Non-pigmented ciliary epithelial cell (primary cell): ENCODE results near the gene SLC35D1.
"Not testable (repeated sequence)": the region's sequence is repeated elsewhere in the genome, so short reads cannot be mapped to it uniquely, and the experiment has no call there.

Source experiments
- DNase-seq: peaks from one replicate; pipeline ENCODE4 v3.0.0-alpha.2; 2010; ENCODE audit warnings: low read depth

SLC35D1 gene

DNA sequence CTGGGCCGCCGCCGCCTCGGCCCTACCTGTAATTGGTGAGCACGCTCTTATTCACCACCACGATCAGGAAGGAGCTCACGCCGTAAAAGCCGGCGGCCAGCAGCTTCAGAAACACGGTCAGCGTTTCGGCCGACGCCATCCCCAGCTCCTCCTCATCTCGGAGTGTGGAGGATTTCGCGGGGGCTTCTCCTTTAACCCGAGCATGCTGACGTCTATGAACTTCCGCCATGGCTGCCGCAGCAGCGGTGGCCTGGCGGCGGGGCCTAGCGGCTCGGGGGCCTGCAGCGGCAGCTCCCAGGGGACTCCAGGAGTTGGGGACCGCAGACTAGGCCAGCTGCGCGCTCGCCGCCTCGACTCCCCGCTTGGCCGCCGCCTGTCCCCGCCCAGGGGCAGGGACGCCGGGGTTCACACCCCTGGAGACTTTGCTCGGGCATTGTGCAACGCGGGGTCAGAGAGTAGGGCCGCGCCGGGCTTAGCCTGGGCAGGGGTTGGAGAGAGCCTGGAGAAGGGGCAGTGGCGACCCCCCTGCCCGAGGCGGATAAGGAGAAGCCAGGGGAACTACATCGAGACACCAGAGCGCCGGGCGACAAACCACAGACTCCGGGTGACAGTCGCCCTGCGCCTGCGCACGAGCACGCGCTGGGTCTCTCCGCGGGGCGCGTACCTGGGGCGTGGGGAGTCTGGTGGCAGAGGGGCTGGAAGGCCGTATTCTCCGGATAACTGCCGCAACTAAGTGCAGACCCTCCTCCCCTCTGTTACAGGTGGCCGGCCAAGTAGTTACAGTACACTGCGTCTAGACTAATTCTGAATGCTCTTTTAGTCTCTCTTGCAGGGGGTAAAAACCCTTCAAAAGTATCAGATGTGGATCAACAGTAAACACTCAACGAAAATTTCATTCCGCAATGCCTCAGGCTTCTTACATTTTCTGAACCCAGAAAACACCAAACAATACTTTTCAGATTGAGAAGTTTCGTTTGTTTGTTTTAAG is at the start of gene SLC35D1:
TSS of gene SLC35D1 (minus strand) at position 364 of the 988 bp plus-strand sequence. CDS start at position 229, 135 bp downstream.
- DNase-seq = no peak

DNA sequence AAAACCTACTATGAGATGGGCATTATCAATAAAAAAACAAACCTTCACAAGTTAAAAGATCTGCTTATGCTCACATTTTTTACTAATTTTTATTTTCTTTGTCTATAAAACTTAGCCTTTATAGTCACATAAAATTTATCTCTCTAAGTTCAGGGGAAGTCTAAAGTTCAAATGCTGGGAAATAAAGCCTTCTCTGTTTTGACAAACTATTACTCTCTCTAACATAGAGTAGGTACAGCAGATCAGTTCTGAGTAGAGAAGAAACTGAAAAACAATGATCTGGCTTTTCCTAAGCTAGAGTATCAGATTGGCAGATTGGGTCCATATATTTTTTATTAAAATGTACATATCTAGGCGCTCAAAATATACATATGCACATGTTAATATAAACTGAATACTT is 49.6 kb upstream of the SLC35D1 start:
- DNase-seq = no peak

DNA sequence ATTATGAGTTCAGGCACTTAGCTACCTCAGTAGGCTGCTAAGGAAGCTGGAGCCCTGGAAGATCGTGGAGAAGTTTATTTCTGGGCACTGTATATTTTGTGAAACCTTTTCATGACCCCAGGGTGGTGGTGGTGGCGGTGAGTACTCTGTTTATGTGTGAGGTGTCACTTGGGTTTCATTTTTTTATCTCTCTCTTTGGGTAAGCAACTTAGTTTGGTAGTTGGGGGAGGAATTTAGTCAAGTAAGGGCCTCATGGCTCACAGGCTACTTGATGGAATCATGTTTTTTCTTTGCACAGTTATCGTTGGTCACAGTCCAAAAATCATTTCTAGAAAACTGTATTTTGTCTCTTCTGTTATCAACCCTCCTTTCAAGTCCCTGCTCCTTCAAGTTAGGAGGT is 46.9 kb upstream of the SLC35D1 start:
- no peak for DNase-seq

DNA sequence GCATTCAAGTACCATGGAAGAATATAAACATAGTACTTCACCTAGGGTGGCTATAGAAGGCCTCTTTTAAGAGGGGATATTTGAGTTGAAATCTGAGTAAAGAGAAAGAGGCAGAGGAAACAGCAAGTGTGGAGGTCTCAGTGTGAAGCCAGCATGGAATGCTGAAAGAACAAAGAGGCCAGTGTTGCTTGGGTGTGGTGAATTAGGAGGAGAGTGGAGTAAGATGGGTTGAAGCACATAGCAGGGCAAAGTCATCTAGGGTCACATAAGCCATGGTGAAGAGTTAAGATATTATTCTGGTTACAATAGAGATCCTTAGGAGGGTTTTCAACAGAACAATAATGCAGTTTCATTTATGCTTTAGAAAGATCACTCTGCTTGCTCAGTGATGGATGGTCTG is 43.4 kb upstream of the SLC35D1 start:
- no peak for DNase-seq

DNA sequence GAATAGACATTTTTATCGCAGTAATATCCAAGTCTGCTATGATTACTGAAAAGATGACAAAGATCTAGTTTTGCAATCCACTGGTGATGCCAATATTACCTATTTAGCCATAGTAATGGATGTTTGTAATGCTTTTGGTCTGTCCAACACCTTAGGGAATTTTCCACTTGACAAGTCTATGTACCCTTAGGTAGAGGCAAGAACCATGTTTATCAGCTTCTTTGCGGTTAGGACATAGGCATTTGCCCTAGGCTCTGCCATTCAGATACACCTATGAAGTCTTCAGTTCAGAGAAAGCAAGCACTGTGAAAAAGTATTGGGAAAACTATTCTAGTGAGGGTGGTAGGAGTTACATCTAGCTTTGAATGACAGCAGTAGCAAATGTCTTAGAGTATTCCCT is 40.2 kb upstream of the SLC35D1 start:
- no peak for DNase-seq

DNA sequence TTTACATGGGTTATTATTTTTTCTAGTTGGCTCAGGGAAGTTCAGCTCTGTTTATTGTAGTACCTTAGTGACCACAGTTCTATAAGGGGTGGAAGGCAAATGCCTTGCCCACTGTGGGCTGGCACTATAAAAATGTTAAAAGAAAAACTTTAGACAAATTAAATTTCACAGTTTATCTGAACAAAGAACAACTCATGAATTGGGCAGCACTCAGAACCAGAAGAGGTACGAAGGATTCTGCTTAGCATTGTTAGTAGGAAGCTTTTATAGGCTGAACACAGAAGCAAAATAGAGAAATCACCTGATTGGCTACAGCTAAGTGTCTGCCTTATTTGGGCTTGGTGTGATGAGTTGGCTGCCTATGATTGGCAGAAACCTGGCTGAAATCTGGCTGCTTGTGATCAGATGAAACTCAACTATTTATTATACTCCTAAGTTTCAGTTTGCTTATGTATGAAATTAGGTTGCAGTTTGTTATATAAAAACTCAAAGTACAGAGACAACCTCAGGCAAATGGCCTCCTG is 35.8 kb upstream of the SLC35D1 start:
- no peak for DNase-seq

DNA sequence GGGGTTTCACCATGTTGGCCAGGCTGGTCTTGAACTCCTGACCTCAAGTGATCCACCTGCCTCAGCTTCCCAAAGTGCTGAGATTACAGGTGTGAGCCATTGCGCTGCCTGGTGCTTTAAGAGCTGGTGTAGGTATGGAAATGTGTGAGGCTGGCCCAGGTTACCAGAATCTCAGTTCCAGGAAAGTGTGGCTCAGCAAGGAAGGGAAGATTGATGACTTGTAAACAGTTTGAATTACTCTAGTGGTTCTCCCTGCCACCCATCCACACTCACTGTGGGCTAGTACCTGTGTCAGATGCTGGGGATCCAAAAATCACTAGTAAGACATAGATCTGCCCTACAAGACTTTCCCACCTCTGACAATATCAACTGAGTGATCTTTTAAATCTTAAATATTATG is 34.5 kb upstream of the SLC35D1 start:
- no peak for DNase-seq

DNA sequence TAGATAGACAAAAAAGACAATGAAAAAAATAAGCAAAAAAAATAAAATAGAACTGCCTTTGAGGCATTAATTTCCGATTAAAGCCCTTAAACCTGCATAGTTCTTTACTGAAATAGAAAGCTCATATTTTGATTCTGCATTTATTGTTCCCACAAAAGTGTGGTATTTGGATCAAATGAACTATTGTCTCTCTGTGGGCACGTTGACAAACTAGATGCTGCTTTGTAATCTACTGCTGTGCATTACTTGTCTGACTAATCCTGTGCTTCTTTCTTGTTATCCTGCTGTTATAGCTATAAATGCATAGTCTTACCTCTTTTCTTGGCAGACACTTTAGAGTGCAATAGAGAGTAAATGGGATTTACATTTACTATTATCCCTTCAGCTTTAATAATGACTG is 31.4 kb upstream of the SLC35D1 start:
- no peak for DNase-seq

DNA sequence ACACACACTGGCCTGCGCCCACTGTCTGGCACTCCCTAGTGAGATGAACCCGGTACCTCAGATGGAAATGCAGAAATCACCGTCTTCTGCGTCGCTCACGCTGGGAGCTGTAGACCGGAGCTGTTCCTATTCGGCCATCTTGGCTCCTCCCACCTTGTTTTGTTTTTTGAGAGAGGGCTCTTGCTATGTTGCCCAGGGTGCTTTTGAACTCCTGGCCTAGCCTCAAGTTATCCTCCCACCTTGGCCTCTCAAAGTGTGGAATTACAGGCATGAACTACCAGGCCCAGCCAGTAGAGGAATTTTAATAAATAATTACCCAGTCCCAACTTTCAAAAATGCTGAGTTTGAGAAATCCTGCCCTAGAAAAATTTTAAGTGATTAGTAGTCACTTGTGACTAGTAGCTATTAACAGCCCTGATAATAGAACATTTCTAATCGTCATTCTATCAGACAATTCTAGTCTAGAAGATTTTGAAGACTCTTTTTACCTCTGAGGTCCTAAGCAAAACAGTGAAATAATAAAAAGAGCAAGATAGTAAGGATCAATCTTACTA is 30.9 kb upstream of the SLC35D1 start:
- DNase-seq = no peak

DNA sequence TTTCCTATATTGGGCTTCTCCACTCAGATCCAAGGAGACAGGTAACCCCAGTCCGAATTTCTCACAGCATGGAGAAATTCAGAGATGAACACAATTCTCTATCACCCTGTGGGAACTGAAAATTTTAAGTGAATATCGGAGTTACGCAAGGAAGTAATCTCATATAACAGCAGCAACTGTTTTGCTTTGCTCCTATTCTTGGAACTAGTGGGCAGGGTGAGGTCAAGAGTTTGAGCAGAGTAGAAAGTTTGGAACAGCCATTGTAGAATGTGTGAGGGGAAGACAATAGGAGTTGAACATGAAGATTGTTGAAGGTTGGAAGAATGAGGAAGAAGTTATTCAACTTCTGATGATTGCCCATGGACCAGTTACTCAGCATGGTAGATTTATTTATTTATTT is 24.3 kb upstream of the SLC35D1 start:
- no peak for DNase-seq

DNA sequence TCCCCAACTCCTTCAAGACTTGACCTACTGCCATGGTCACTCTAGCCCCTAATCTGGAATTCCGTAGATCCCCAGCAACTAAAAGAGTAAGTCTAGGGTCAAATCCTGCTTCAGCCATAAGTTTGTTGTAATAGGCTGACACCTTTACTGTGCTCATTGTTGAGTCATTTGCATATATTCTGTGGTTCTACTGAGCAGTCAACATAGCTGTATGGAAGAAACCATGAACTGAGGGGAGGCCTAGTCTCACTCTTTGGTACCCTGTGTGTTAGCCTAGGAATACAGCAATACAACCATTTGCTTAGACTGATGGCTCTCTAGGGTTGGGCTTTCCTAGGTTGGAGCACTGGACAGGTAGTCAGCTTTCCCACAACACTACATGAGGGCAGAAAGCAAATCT is 23.6 kb upstream of the SLC35D1 start:
- DNase-seq = no peak

DNA sequence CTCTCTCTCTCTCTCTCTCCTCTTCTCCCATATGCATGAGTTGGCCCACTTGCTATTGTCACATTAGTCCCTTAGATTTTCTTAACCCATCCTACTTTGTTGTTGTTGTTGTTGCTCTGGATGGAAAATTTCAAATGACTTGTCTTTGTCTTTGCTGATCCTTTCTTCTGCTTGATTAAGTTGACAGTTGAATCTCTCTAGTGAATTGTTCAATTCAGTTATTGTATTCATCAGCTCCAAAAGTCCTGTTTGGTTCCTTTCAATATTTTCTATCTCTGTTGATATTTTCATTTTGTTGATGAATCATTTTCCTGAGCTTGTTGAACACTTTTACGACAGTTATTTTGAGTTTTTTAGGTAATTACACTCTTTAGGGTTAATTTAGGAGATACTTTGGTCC is 18.8 kb upstream of the SLC35D1 start:
- no peak for DNase-seq

DNA sequence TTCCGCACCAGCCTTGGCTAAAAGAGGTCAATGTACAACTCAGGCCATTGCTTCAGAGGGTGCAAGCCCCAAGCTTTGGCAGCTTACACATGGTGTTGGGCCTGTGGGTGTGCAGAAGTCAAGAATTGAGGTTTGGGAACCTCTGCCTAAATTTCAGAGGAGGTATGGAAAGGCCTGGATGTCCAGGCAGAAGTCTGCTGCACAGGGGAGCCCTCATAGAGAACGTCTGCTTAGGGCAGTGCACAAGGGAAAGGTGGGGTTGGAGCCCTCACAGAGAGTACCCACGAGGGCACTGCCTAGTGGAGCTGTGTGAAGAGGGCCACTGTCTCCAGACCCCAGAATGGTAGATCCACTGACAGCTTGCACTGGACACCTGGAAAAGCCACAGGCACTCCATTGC is 13.7 kb upstream of the SLC35D1 start:
- not testable (repeated sequence) for DNase-seq

DNA sequence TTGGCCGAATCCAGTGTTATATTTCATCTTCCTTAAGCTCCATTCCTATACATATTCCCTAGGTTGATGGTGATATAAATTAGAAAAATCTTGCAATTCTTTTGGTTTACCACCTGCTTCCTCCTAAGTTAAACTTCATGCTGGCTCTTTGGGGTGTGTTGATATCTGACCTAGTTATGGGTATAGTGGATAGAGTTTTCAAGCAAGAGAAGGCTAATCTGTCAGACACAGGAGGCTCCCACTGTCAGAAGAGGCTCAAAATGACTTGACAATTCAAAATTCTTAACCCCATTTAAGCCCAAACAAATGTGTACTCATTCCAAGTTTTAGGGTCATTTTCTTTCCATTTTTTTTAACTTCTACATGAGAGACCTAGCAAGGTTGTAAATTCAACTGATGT is 8.5 kb upstream of the SLC35D1 start:
- no peak for DNase-seq

DNA sequence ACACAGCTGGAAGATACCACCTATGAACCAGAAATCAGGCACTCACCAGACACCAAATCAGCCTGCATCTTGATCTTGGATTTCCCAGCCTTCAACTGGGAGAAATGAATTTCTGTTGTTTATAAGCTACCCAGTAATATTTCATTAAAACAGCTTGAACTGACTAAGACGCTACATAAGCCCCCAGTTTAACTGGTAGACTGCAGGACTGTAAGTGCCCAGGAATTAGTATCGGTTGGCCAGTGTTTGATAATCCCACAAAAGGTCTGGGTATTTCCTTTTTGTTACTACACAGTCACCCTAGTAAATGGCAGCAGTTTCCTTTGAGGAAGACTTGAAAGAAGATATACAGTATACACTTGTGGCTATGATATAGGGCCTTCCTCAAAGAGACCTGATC is 7.3 kb upstream of the SLC35D1 start:
- no peak for DNase-seq

DNA sequence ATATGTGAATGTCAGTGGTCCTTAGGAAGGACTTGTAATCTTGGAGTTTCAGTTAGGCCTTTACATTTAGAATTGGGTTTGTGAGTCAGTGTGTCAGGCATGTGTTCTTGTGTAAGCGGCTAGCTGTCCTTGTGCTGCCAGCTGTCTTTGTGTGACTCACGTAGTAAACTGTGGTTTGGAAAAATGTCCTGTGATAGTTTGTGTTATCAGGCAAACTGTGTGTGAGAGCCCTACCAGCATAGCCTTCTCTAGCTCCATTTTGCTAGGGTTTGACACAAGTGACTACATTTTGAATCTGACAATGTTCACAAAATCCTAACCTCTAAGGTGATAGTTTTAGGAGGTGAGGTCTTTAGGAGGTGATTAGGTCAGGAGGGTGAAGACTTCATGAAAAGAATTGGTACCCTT is 6.9 kb upstream of the SLC35D1 start:
- DNase-seq = peak; percentile 98

DNA sequence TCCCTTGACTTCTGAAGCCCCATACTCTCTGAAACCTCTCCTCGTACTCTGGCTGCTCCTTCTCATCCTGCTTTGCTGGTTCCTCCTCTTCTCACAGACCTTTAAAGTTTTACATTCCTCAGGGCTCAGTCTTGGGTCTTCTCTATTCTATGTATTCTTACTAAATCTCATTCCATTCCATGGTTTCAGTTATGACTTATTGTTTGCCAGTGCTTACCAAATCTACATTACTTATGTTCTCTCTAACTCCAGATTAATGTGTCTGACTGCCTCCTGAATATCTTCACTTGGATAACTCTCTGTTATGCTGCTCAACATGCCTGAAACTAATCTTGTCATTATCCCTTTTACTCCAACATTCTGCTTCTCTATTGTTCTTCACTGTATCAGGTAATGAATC is 5.4 kb upstream of the SLC35D1 start:
- no peak for DNase-seq

DNA sequence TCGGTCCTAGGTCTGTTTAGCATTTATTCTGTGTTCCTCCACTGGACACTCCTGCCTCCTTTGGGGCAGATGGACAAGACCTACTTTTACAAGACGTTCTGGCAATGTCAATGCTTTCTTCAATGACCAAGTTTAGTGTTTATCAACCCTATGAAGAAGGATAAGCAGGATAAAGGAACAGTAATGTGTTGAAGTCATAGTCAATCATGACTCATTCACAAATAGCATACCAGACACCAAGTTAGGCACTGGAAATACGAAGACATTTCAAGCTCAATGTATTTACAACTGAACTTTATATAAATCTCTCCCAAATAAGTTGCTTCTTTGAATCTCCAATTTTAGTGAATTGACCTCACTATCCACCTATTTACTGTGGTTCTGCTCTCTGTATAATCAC is 4.8 kb upstream of the SLC35D1 start:
- no peak for DNase-seq

DNA sequence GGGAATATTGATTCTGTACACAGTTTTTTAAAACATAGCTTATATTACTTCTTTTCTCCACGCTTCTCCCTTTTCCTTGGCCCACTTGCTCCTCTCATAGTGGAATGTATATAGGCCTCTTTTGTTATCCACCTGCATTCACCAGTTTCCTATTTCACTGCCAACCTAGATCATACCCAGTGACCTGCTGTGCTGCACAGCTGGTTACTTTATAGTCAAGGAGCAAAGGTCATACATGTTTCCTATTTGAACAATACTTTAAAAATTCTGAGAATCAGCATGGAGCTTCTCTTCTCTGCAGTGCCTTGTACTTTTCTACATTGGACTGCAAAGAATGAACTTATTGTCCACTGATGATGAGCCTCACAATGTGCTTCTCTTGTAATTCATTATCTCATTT is 4.3 kb upstream of the SLC35D1 start:
- no peak for DNase-seq

DNA sequence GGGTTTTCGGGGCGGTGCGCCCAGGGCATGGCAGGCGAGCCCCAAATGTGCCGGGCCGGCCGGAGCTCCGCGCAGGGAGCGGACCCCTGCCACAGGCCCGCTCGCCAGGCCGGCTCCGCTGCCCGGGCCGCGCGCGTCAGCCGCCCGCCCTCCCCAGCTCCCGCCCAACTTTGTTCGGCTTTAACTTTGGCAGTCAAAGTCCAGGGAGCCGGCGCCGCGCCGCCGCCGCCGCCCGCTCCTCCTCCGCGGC is 488 bp downstream of the SLC35D1 start:
- DNase-seq = no peak

DNA sequence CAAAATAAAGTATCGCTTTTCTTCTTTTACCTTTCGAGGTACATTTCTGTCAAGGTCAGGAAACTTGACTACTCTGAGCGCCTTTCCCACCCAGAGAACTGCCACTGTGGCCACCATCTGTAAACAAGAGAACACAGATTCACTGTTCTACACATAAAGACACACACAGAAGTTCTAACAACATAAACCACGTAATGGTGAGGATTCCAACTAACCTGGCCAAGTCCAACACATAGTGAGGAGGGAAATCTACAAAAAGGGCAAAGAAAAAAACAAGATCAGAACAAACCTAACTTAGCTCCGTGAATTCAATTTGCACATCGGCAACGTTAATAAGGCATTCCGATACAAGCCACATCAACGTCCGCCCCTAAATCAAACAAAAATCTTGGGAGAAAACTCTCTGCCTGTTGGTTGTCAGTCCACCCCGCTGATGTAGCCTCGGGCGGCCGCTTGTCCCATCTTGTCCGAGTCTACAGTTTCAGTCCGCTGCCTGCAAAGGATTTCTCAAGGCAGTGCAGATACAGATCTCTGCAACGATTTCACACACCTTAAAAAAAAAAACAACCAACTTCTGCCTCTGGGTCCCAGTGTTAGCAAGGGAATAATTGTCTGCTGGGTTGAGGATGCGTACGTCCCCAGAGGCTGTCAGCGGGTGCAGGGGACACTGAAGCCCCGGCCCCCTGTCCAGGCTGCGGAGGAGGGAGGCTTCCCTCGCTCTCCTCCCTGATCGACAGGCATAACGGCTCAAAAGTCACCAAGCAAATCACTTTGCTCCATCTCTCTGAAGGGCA is 1.0 kb downstream of the SLC35D1 start:
- no peak for DNase-seq

DNA sequence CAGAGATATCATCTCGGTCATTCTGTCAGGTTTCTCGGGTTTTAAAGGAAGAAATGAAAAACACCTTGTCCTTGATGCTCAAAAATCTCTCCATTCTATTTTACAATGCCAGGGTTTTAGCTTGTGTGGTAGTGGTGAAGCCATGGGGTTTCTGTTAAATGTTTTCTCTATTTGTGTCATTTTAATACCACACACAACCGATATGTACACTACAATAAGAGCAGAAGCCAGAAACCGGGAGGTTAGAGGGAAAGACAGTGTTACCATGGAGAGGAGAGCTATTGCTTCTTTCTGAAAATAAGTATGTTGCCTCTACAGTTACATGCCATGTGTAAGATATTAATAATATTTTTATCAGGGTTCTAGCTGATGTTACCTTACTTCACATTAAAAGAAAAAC is 2.8 kb downstream of the SLC35D1 start:
- DNase-seq = no peak
